HEK293 (cell line): ENCODE measurements around the gene KLHL5.

ENCODE experiments used
- BCL11B ChIP-seq: fragments of 450-650 bp; formaldehyde crosslinking; IDR thresholded peaks from 2 replicates; pipeline ENCODE4 v1.5.1; 2016; ENCODE audit warnings: low read depth, missing biosample characterization, missing genetic modification characterization
- HIC1 ChIP-seq: fragments of 450-650 bp; formaldehyde crosslinking; IDR thresholded peaks from 2 replicates; pipeline ENCODE4 v1.5.1; 2016; ENCODE audit warnings: missing biosample characterization, missing genetic modification characterization
- PRDM6 ChIP-seq: fragments of 450-650 bp; formaldehyde crosslinking; IDR thresholded peaks from 2 replicates; pipeline ENCODE4 v1.5.1; 2017; ENCODE audit warnings: missing biosample characterization, missing genetic modification characterization
- RBAK ChIP-seq: fragments of 450-650 bp; formaldehyde crosslinking; IDR thresholded peaks from 2 replicates; pipeline ENCODE4 v1.5.1; 2016; ENCODE audit warnings: missing biosample characterization, missing genetic modification characterization
- REPIN1 ChIP-seq: fragments of 450-650 bp; formaldehyde crosslinking; IDR thresholded peaks from 2 replicates; pipeline ENCODE4 v1.5.1; 2017; ENCODE audit warnings: missing biosample characterization, missing genetic modification characterization, low read depth
- REST ChIP-seq: fragments of 450-650 bp; formaldehyde crosslinking; IDR thresholded peaks from 2 replicates; pipeline ENCODE4 v1.5.1; 2016; ENCODE audit warnings: missing biosample characterization, missing genetic modification characterization
- SALL2 ChIP-seq: fragments of 450-650 bp; formaldehyde crosslinking; IDR thresholded peaks from 2 replicates; pipeline ENCODE4 v1.5.0; 2017; ENCODE audit warnings: missing biosample characterization, mild to moderate bottlenecking, missing genetic modification characterization, borderline replicate concordance
- SP7 ChIP-seq: fragments of 450-650 bp; formaldehyde crosslinking; IDR thresholded peaks from 2 replicates; pipeline ENCODE4 v1.5.1; 2016; ENCODE audit warnings: missing biosample characterization, missing genetic modification characterization
- ZBTB1 ChIP-seq: fragments of 450-650 bp; formaldehyde crosslinking; IDR thresholded peaks from 2 replicates; pipeline ENCODE4 v1.5.1; 2016; ENCODE audit warnings: missing biosample characterization, missing genetic modification characterization
- ZBTB17 ChIP-seq: fragments of 450-650 bp; formaldehyde crosslinking; IDR thresholded peaks from 2 replicates; pipeline ENCODE4 v1.5.1; 2016; ENCODE audit warnings: missing biosample characterization, missing genetic modification characterization
- ZBTB6 ChIP-seq: fragments of 450-650 bp; formaldehyde crosslinking; IDR thresholded peaks from 2 replicates; pipeline ENCODE4 v1.5.1; 2017; ENCODE audit warnings: missing biosample characterization, missing genetic modification characterization
- ZNF112 ChIP-seq: fragments of 450-650 bp; formaldehyde crosslinking; IDR thresholded peaks from 2 replicates; pipeline ENCODE4 v1.5.0; 2017; ENCODE audit warnings: missing biosample characterization, missing genetic modification characterization
- ZNF433 ChIP-seq: fragments of 450-650 bp; formaldehyde crosslinking; IDR thresholded peaks from 2 replicates; pipeline ENCODE4 v1.5.1; 2016; ENCODE audit warnings: missing biosample characterization, missing genetic modification characterization, low read depth
- ZNF514 ChIP-seq: fragments of 450-650 bp; formaldehyde crosslinking; IDR thresholded peaks from 2 replicates; pipeline ENCODE4 v1.5.1; 2016; ENCODE audit warnings: missing biosample characterization, missing genetic modification characterization
- ZNF521 ChIP-seq: fragments of 450-650 bp; formaldehyde crosslinking; IDR thresholded peaks from 2 replicates; pipeline ENCODE4 v1.5.1; 2017; ENCODE audit warnings: missing biosample characterization, mild to moderate bottlenecking, missing genetic modification characterization
- ZNF558 ChIP-seq: fragments of 450-650 bp; formaldehyde crosslinking; IDR thresholded peaks from 2 replicates; pipeline ENCODE4 v1.5.1; 2016; ENCODE audit warnings: missing biosample characterization, missing genetic modification characterization
- ZNF561 ChIP-seq: fragments of 450-650 bp; IDR thresholded peaks from 2 replicates; pipeline ENCODE4 v1.5.1; 2018; ENCODE audit warnings: missing biosample characterization, missing genetic modification characterization, borderline replicate concordance
- ZNF623 ChIP-seq: fragments of 450-650 bp; formaldehyde crosslinking; IDR thresholded peaks from 2 replicates; pipeline ENCODE4 v1.5.1; 2016; ENCODE audit warnings: missing biosample characterization, missing genetic modification characterization
- ZSCAN30 ChIP-seq: fragments of 450-650 bp; IDR thresholded peaks from 2 replicates; pipeline ENCODE4 v1.5.1; 2018; ENCODE audit warnings: missing biosample characterization, mild to moderate bottlenecking, missing genetic modification characterization, moderate library complexity
- TF ChIP-seq, protein P1 (sequence below): fragments of 450-650 bp; formaldehyde crosslinking; IDR thresholded peaks from 2 replicates; pipeline ENCODE4 v1.5.1; 2017; ENCODE audit warnings: missing biosample characterization, missing genetic modification characterization
- TF ChIP-seq, protein P2 (sequence below): fragments of 450-650 bp; formaldehyde crosslinking; IDR thresholded peaks from 2 replicates; pipeline ENCODE4 v1.5.0; 2017; ENCODE audit warnings: missing biosample characterization, missing genetic modification characterization, borderline replicate concordance
- TF ChIP-seq, protein P3 (sequence below): fragments of 450-650 bp; formaldehyde crosslinking; IDR thresholded peaks from 2 replicates; pipeline ENCODE4 v1.5.1; 2016; ENCODE audit warnings: missing biosample characterization, missing genetic modification characterization, low read depth

The KLHL5 gene

GRCh38 chr4:39043058-39043860 lies 18.8 kb upstream of the KLHL5 start (continued):
- TF ChIP-seq HIC1 (tag by site-specific recombination) = no peak
- TF ChIP-seq PRDM6 = peak; percentile 76
- no peak for TF ChIP-seq REPIN1 (tag by site-specific recombination)
- TF ChIP-seq ZNF623 = no peak
- TF ChIP-seq, protein P1, sequence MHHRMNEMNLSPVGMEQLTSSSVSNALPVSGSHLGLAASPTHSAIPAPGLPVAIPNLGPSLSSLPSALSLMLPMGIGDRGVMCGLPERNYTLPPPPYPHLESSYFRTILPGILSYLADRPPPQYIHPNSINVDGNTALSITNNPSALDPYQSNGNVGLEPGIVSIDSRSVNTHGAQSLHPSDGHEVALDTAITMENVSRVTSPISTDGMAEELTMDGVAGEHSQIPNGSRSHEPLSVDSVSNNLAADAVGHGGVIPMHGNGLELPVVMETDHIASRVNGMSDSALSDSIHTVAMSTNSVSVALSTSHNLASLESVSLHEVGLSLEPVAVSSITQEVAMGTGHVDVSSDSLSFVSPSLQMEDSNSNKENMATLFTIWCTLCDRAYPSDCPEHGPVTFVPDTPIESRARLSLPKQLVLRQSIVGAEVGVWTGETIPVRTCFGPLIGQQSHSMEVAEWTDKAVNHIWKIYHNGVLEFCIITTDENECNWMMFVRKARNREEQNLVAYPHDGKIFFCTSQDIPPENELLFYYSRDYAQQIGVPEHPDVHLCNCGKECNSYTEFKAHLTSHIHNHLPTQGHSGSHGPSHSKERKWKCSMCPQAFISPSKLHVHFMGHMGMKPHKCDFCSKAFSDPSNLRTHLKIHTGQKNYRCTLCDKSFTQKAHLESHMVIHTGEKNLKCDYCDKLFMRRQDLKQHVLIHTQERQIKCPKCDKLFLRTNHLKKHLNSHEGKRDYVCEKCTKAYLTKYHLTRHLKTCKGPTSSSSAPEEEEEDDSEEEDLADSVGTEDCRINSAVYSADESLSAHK (tag by site-specific recombination) = no peak
- TF ChIP-seq ZNF558 (tag by site-specific recombination) = no peak
- no peak for TF ChIP-seq ZNF561 (tag by site-specific recombination)
- TF ChIP-seq RBAK (tag by site-specific recombination) = no peak
- TF ChIP-seq SALL2 = no peak
- TF ChIP-seq BCL11B (tag by site-specific recombination) = no peak
- TF ChIP-seq SP7 = 0 out of 2 replicates have a peak, but pooled peaks have one; percentile 20
- no peak for TF ChIP-seq ZBTB6 (tag by site-specific recombination)
- TF ChIP-seq ZSCAN30 = no peak
- no peak for TF ChIP-seq ZBTB1 (tag by site-specific recombination)
- no peak for TF ChIP-seq ZNF521 (tag by site-specific recombination)
- peak; percentile 89 for TF ChIP-seq ZBTB17 (tag by site-specific recombination)
- TF ChIP-seq, protein P2, sequence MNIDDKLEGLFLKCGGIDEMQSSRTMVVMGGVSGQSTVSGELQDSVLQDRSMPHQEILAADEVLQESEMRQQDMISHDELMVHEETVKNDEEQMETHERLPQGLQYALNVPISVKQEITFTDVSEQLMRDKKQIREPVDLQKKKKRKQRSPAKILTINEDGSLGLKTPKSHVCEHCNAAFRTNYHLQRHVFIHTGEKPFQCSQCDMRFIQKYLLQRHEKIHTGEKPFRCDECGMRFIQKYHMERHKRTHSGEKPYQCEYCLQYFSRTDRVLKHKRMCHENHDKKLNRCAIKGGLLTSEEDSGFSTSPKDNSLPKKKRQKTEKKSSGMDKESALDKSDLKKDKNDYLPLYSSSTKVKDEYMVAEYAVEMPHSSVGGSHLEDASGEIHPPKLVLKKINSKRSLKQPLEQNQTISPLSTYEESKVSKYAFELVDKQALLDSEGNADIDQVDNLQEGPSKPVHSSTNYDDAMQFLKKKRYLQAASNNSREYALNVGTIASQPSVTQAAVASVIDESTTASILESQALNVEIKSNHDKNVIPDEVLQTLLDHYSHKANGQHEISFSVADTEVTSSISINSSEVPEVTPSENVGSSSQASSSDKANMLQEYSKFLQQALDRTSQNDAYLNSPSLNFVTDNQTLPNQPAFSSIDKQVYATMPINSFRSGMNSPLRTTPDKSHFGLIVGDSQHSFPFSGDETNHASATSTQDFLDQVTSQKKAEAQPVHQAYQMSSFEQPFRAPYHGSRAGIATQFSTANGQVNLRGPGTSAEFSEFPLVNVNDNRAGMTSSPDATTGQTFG = no peak
- TF ChIP-seq, protein P3, sequence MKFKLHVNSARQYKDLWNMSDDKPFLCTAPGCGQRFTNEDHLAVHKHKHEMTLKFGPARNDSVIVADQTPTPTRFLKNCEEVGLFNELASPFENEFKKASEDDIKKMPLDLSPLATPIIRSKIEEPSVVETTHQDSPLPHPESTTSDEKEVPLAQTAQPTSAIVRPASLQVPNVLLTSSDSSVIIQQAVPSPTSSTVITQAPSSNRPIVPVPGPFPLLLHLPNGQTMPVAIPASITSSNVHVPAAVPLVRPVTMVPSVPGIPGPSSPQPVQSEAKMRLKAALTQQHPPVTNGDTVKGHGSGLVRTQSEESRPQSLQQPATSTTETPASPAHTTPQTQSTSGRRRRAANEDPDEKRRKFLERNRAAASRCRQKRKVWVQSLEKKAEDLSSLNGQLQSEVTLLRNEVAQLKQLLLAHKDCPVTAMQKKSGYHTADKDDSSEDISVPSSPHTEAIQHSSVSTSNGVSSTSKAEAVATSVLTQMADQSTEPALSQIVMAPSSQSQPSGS (tag by site-specific recombination) = no peak
- no peak for TF ChIP-seq ZNF112 (tag by site-specific recombination)
- TF ChIP-seq ZNF514 (tag by site-specific recombination) = no peak
- TF ChIP-seq ZNF433 (tag by site-specific recombination) = no peak
- TF ChIP-seq REST (tag by site-specific recombination) = no peak
